ENCODE measurements around the gene ZNF385B.

DNA sequence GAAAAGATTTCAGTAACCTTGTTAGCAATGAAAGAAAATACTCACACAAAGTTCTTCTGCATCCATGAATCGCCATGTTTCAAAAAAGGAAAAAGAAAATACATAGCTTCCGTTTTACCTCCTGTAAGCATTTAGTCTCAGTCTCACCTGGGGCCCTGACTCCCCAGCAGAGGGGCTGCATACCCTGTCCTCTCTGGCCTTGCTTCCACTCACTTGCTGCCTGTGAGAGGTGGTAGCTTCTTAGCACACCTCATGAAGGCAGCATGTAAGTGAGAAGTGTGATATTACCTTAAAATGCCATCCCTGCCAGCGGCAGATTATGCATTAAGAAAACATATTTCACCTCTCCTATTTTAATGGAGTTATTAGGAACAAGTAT is 49.3 kb upstream of the ZNF385B start:
- no peak for TF ChIP-seq POLR2A (IDR thresholded peaks at IDR 0.05)
- no peak for TF ChIP-seq POLR2AphosphoS5 (IDR thresholded peaks at IDR 0.05)

Measured in stomach (tissue), 4 donors.